ENCODE results near the gene TRIM15.

TRIM15 gene

DNA sequence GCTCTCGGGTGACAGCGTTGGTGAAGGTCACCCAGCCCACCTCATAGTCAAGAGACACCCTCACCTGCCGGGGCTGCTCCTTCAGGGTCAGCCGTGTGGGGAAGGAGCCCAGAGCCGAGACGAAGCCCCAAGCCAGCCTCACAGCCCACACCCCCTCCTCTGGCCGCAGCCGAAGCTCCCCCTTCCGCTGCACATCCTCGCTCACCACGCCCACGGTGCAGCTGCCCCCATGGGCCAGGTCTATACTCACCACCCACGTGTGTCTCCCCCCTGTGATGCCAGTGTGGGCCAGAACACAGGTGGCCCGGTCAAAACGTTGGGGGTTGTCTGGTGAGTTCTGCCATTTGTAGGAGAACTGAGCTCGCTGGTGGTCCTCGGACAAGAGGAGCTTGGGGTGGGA is 9.3 kb upstream of the TRIM15 start:
- DNase-seq (ENCODE audit: insufficient read length, low spot score) (no peak), FAIRE-seq (no peak)
- TF ChIP-seq, protein P1, sequence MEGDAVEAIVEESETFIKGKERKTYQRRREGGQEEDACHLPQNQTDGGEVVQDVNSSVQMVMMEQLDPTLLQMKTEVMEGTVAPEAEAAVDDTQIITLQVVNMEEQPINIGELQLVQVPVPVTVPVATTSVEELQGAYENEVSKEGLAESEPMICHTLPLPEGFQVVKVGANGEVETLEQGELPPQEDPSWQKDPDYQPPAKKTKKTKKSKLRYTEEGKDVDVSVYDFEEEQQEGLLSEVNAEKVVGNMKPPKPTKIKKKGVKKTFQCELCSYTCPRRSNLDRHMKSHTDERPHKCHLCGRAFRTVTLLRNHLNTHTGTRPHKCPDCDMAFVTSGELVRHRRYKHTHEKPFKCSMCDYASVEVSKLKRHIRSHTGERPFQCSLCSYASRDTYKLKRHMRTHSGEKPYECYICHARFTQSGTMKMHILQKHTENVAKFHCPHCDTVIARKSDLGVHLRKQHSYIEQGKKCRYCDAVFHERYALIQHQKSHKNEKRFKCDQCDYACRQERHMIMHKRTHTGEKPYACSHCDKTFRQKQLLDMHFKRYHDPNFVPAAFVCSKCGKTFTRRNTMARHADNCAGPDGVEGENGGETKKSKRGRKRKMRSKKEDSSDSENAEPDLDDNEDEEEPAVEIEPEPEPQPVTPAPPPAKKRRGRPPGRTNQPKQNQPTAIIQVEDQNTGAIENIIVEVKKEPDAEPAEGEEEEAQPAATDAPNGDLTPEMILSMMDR (IDR thresholded peaks at IDR 0.05; ENCODE audit: insufficient read depth, missing control alignments), result no peak

DNA sequence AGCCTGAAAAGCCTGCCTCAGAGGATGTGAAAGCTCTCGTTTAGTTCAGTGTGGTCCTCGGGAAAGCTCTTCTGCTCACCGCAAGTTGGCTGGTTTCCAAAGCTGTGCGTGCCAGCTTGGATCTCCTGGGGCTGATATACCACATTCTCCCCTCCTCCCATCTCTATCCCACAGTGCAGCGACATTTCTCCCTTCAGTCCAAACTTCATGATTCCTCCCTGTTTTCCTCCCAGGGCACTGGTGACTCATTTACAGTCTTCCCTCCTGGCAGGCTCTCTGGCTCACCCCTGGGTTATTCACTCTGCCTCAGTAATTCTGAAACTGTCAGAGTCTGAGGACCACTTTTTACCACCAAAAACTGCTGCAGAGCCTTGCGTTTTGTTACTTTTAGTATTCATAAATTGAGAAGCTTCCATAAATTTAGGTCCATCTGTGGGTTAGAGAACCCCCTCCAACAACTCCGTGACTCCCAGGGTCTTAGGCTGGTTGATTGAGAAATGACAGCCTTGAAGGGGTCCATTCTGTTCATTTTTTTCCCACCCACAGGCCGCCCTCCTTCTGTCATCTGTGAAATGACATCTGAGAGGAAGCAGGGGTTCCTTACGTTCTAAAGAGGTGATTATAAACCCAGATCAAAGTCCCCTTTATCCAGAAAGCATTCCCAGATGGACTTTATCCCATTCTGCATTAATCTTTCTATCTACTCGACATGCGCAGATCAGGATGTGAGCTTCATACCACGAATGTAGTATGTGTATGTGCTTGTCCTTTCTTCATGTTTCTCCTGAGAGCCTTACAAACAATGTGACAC is 8.4 kb upstream of the TRIM15 start:
- DNase-seq (ENCODE audit: insufficient read length, low spot score) (no peak), FAIRE-seq (no peak)
- TF ChIP-seq, protein P1 (IDR thresholded peaks at IDR 0.05; ENCODE audit: insufficient read depth, missing control alignments), result no peak

DNA sequence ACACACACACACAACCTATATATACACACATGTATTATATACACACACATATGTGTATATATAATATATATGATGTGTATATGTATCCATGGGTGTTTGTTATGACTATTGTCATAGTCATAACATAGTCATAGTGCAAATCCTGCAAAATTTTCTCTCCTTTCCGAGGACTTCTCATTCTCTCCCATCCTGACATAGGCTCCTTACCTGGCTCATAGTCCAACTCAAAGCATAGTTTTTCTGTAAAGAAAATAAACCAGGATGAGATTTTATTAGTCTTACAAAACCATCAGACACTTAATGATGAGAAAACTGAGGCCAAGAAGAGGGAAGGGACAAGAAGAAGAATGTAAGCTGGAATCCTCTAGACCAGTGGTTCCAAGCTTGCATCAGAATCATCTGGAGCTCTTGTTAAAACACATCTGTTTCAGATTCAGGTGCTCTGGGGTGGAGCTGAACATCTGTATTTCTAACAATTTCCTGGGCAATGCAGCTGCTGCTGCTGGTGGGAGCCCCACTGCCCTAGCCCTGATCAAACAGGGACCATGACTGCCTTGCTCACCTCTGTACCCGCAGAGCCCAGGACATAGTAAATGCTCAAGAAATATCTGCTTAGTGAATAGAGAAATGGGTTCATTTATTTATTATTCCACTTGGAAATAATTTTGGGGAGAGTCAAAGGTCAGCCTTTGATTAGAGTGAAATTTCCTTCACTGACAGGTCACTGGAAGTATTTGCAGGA is 7.7 kb upstream of the TRIM15 start:
- TF ChIP-seq, protein P1 (IDR thresholded peaks at IDR 0.05; ENCODE audit: insufficient read depth, missing control alignments), result no peak
- no peak for DNase-seq (ENCODE audit: insufficient read length, low spot score)
- FAIRE-seq, result no peak

DNA sequence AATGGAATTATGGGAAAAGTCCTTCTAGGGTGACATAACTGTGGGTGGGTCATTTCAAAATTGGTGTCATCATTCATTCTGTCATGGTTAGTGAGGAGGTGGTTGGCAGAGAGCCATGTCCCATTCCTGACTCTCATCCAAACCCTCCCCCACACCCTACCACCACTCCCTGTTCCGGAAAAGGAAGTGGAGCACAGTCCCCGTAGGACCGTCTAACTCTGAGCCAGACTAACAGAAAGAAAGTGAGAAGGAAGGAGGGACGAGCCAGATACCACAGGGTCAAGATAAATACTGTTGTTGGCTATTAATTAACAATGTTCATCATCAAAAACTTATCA is 7.1 kb upstream of the TRIM15 start:
- DNase-seq (ENCODE audit: insufficient read length, low spot score), result no peak
- FAIRE-seq, result no peak
- TF ChIP-seq, protein P1 (IDR thresholded peaks at IDR 0.05; ENCODE audit: insufficient read depth, missing control alignments), result no peak

DNA sequence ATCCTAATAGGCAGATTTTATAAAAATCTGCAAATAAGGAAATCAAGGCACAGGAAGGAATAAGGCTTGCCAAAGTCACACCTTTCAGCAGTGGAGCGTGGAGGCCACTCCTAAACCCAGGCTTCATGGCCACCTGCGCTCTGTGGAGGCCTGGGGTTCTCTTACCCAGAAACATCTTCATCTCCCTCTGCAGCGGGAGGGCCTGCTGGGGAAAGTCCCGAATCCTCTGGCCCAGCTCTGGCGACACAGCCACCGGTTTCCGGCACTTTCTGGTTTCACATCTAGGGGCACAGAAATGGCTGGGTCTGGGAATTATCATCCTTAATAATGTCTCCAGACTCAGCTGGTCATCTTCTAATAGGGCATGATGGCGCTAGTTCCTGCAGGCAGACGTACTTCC is 6.6 kb upstream of the TRIM15 start:
- no peak for DNase-seq (ENCODE audit: insufficient read length, low spot score)
- FAIRE-seq, result no peak
- TF ChIP-seq, protein P1 (IDR thresholded peaks at IDR 0.05; ENCODE audit: insufficient read depth, missing control alignments), result no peak

DNA sequence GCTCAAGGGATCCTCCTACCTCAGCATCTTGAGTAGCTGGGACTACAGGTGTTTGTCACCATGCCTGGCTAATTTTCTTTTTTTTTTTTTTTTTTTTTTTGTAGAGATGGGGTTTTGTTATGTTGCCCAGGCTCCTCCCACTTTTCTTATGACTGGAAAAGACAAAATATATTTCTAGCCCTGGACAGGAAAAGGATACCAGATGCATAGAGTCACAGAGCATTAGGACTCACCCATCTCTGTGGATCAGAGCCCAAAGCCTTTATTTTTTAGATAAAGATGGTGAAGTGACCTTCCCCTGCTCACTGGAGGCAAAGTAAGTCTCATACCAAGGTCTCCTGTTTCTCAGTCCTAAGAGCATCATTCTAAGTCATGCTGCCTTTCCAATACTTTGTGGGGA is 5.8 kb upstream of the TRIM15 start:
- TF ChIP-seq, protein P1 (IDR thresholded peaks at IDR 0.05; ENCODE audit: insufficient read depth, missing control alignments), result no peak
- DNase-seq (ENCODE audit: insufficient read length, low spot score) (no peak), FAIRE-seq (no peak)

DNA sequence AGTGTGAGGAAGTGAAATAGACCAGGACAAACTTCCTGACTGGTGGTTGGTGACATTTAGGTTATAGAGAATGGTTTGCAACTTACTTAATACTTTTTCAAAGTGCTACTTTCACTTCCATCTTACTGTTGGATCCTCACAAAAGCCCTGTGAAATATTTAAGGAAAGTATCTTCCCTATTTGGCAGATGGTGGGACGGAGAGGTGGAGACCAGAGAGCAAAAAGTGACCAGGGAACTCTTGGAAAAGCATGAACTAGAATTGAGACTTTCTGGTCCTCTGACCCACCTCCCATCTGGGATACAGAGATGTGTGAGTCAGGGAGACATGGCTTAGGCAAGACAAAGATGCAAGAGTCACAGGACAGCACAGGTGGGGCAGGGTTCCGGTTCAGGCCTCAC is 5.3 kb upstream of the TRIM15 start:
- DNase-seq (ENCODE audit: insufficient read length, low spot score), result no peak
- no peak for FAIRE-seq

More for the DNA sequence above, 5.3 kb upstream of the TRIM15 start:
- TF ChIP-seq, protein P1 (IDR thresholded peaks at IDR 0.05; ENCODE audit: insufficient read depth, missing control alignments), result no peak

Measured in D721Med (cell line).